ENCODE results near the gene TMOD1. TPM values are rescaled to one million over a fixed set of nuclear protein-coding genes. Genes with fewer than 3 reads are reported as not detected.

TMOD1 gene
- total and polyA plus RNA-seq, 2 of the 8 experiments (the other 6 are each of a cell fraction or from before 2014, with no cell fraction given), result 0.17 to 0.88 TPM

DNA sequence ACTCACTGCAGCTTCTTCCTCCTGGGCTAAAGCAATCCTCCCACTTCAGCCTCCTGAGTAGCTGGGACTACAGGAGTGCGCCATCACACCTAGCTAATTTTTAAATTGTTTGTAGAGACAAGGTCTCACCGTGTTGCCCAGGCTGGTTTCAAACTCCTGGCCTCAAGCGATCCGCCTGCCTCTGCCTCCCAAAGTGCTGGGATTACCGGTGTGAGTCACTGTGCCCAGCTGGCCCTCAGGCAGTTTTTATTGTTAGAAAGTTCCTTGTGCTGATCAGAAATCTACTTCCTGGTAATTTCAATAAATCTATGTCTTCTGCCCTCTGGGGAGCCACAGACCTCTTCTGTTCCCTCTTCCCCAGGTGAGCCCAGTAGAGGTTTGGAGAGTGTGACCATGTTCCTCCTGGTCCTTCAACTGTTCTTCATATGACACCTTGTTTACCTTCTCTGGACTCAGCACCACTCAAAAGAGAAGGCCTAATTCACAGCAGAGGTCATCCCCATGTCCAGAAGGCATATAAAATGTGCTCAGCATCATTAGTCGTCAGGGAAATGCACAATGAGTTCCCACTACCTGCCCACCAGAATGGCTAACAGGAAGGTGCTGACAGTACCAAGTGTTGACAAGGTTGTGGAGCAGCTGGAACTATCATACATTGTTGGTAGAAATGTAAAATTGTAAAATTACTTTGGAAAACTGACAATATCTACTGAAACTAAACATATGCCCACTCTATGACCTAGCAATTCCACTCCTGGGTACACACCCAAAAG lies 10.4 kb downstream of the TMOD1 start:
- Histone ChIP-seq H4K5ac (ENCODE audit: insufficient read length, low read depth, low read length) (no peak overlapping the region), H2BK20ac (ENCODE audit: low read length) (no peak overlapping the region), H3K9ac (replicated peaks in 1 of 4; ENCODE audit: extremely low read depth in 1 of 4, low read depth in 3 of 4, low read length in 3 of 4) (no peak overlapping the region), H3K23ac (ENCODE audit: insufficient read length) (no peak overlapping the region), H4K8ac (ENCODE audit: extremely low read depth, insufficient read depth, low read length) (no peak overlapping the region), H3K4ac (replicated peaks; ENCODE audit: insufficient read length, low read depth, low read length) (no peak overlapping the region), H3K79me1 (ENCODE audit: low read depth, low read length) (no peaks in the 10 kb centered on the region), H3K23me2 (ENCODE audit: low read depth, low read length) (no peaks in the 10 kb centered on the region), H3K27ac (ENCODE audit: low read depth, low read length) (no peak overlapping the region), H2AK5ac (ENCODE audit: low read depth, low read length) (no peak overlapping the region), H3K4me3 (ENCODE audit: extremely low read depth in 1 of 4, insufficient read depth in 2 of 4, low read depth in 3 of 4, low read length in 4 of 4) (no peak overlapping the region), H3K4me1 (replicated peaks in 1 of 4; ENCODE audit: control insufficient read depth in 3 of 4, insufficient read depth in 4 of 4, low read length in 3 of 4) (peaks cover 0 to 2% (median 0%) of the 10 kb centered on the region in 4 experiments; a peak in 1 of 7 replicates), H3K27me3 (replicated peaks in 1 of 4; ENCODE audit: control insufficient read depth in 3 of 4, extremely low read depth in 1 of 4, insufficient read depth in 3 of 4, low read length in 3 of 4) (no peaks in the 10 kb centered on the region; a peak in 2 of 7 replicates), H3K4me2 (ENCODE audit: insufficient read depth in 1 of 2, low read depth in 2 of 2, low read length in 2 of 2) (no peak overlapping the region), H2BK15ac (ENCODE audit: low read length) (no peak overlapping the region), H4K20me1 (replicated peaks in 1 of 2; ENCODE audit: control insufficient read depth in 1 of 2, insufficient read depth in 2 of 2, low read length in 2 of 2) (peaks cover 0 to 2% of the 10 kb centered on the region in 2 experiments), H3K36me3 (ENCODE audit: control insufficient read depth in 2 of 4, insufficient read depth in 4 of 4, low read length in 3 of 4) (no peaks in the 10 kb centered on the region), H3K14ac (ENCODE audit: insufficient read length) (no peak overlapping the region), H3K56ac (replicated peaks; ENCODE audit: insufficient read length, low read depth, low read length) (no peak overlapping the region), H2BK12ac (ENCODE audit: low read depth, low read length) (no peak overlapping the region), H4K91ac (replicated peaks; ENCODE audit: insufficient read length, low read length) (no peak overlapping the region), H3K79me2 (ENCODE audit: control insufficient read depth in 1 of 2, insufficient read depth in 2 of 2, low read length in 2 of 2) (no peaks in the 10 kb centered on the region), H2BK120ac (replicated peaks; ENCODE audit: low read depth, low read length) (no peak overlapping the region), H3K9me3 (ENCODE audit: insufficient read depth in 2 of 2, low read depth in 1 of 2, low read length in 1 of 2) (no peaks in the 10 kb centered on the region), H3K18ac (ENCODE audit: extremely low read depth, low read length) (no peak overlapping the region), H2BK5ac (ENCODE audit: low read depth, low read length) (no peak overlapping the region), H2AFZ (ENCODE audit: low read length) (no peak overlapping the region)
- peak in 1 of 2 experiments; percentile 29 for DNase-seq (ENCODE audit: low read depth in 1 of 2, low spot score in 2 of 2)
- ChIA-PET CTCF (ENCODE audit: partially characterized antibody) (interaction anchor here (0.7 to 1.9 kb wide), 5 partner anchors 10 to 118 kb away, joined by 3 to 14 read pairs (median 5); partner anchors contain the start of gene TMOD1), POLR2A (ENCODE audit: partially characterized antibody) (no interaction called here)
- 90% methylated on average over 6 of the region's 6 CpGs; no CpG with 5 or more reads in 1 of the 2 experiments for WGBS, 2 experiments (ENCODE audit: extremely low coverage in 1 of 2, insufficient coverage in 1 of 2, insufficient read length in 1 of 2, insufficient replicate concordance in 2 of 2, low coverage in 1 of 2, low lambda C conversion rate in 2 of 2, missing lambda C conversion rate in 1 of 2)
- FAIRE-seq, result no peak
- no peak for TF ChIP-seq TCF12 (IDR thresholded peaks at IDR 0.05; ENCODE audit: low read depth, low read length)
- no peak for TF ChIP-seq CBX8 (IDR thresholded peaks at IDR 0.05; ENCODE audit: borderline replicate concordance, low read depth, low read length)
- TF ChIP-seq JUN (IDR thresholded peaks at IDR 0.05; ENCODE audit: low read depth, low read length), result no peak
- TF ChIP-seq SIRT6 (IDR thresholded peaks at IDR 0.05; ENCODE audit: low read length), result no peak
- TF ChIP-seq CREB1 (IDR thresholded peaks at IDR 0.05), result no peak
- TF ChIP-seq ASH2L (IDR thresholded peaks at IDR 0.05; ENCODE audit: low read length), result no peak
- no peak for TF ChIP-seq SAP30 (IDR thresholded peaks at IDR 0.05; ENCODE audit: insufficient read depth, insufficient replicate concordance, low read length)
- no peak for TF ChIP-seq SP2 (IDR thresholded peaks at IDR 0.05; ENCODE audit: low read length)
- TF ChIP-seq BRCA1 (IDR thresholded peaks at IDR 0.05; ENCODE audit: low read depth, low read length), result no peak
- TF ChIP-seq SIX5 (IDR thresholded peaks at IDR 0.05; ENCODE audit: low read depth, low read length), result no peak
- TF ChIP-seq, protein P1, sequence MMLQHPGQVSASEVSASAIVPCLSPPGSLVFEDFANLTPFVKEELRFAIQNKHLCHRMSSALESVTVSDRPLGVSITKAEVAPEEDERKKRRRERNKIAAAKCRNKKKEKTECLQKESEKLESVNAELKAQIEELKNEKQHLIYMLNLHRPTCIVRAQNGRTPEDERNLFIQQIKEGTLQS (IDR thresholded peaks at IDR 0.05; ENCODE audit: insufficient read depth, low read depth, low read length), result no peak
- no peak for TF ChIP-seq TEAD4 (IDR thresholded peaks at IDR 0.05; ENCODE audit: low read depth, low read length)
- no peak for TF ChIP-seq NRF1 (IDR thresholded peaks at IDR 0.05; ENCODE audit: low read depth, low read length)

All from H1 (cell line).